ENCODE results near the gene BRDT.

Gene BRDT

GRCh38 chr1:92038695-92039346, 89.6 kb downstream of the BRDT start:
- TF ChIP-seq, protein P1, sequence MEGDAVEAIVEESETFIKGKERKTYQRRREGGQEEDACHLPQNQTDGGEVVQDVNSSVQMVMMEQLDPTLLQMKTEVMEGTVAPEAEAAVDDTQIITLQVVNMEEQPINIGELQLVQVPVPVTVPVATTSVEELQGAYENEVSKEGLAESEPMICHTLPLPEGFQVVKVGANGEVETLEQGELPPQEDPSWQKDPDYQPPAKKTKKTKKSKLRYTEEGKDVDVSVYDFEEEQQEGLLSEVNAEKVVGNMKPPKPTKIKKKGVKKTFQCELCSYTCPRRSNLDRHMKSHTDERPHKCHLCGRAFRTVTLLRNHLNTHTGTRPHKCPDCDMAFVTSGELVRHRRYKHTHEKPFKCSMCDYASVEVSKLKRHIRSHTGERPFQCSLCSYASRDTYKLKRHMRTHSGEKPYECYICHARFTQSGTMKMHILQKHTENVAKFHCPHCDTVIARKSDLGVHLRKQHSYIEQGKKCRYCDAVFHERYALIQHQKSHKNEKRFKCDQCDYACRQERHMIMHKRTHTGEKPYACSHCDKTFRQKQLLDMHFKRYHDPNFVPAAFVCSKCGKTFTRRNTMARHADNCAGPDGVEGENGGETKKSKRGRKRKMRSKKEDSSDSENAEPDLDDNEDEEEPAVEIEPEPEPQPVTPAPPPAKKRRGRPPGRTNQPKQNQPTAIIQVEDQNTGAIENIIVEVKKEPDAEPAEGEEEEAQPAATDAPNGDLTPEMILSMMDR (conservative IDR thresholded peaks at IDR 0.05; ENCODE audit: low read length), result no peak
- TF ChIP-seq EZH2phosphoT487 (IDR thresholded peaks at IDR 0.05; ENCODE audit: borderline replicate concordance), result no peak
- Histone ChIP-seq H4K20me1 (ENCODE audit: insufficient read depth, low read length, poor library complexity, severe bottlenecking) (no peaks in the 10 kb centered on the region), H3K36me3 (ENCODE audit: insufficient read depth, low read length) (no peaks in the 10 kb centered on the region), H3K4me2 (ENCODE audit: low read depth, low read length, poor library complexity, severe bottlenecking) (no peak overlapping the region), H3K9me3 (ENCODE audit: insufficient read depth, low read depth, low read length) (no peaks in the 10 kb centered on the region), H3K79me2 (ENCODE audit: insufficient read depth, low read length) (no peaks in the 10 kb centered on the region), H3K9me2 (replicated peaks; ENCODE audit: low read depth, low read length) (no peaks in the 10 kb centered on the region), H2AFZ (ENCODE audit: low read length) (no peak overlapping the region), H3K27me3 (ENCODE audit: insufficient read depth, low read length, poor library complexity, severe bottlenecking) (no peaks in the 10 kb centered on the region), H3K9ac (ENCODE audit: low read depth, low read length, poor library complexity, severe bottlenecking) (no peak overlapping the region), H3F3A (ENCODE audit: low read depth) (no peaks in the 10 kb centered on the region), H3K4me3 (ENCODE audit: low read length, poor library complexity, severe bottlenecking) (no peak overlapping the region), H3K4me1 (ENCODE audit: insufficient read depth, low read length, poor library complexity, severe bottlenecking) (peaks cover 4% of the 10 kb centered on the region)

- Histone ChIP-seq H3K4me1 (ENCODE audit: insufficient read depth, low read length, poor library complexity, severe bottlenecking) (peaks cover 4% of the 10 kb centered on the region), H3F3A (ENCODE audit: low read depth) (no peaks in the 10 kb centered on the region), H3K9me2 (replicated peaks; ENCODE audit: low read depth, low read length) (no peaks in the 10 kb centered on the region), H3K9me3 (ENCODE audit: insufficient read depth, low read depth, low read length) (no peaks in the 10 kb centered on the region), H4K20me1 (ENCODE audit: insufficient read depth, low read length, poor library complexity, severe bottlenecking) (no peaks in the 10 kb centered on the region), H3K4me2 (ENCODE audit: low read depth, low read length, poor library complexity, severe bottlenecking) (no peak overlapping the region), H3K27me3 (ENCODE audit: insufficient read depth, low read length, poor library complexity, severe bottlenecking) (no peaks in the 10 kb centered on the region), H3K4me3 (ENCODE audit: low read length, poor library complexity, severe bottlenecking) (no peak overlapping the region), H3K79me2 (ENCODE audit: insufficient read depth, low read length) (no peaks in the 10 kb centered on the region), H2AFZ (ENCODE audit: low read length) (no peak overlapping the region), H3K9ac (ENCODE audit: low read depth, low read length, poor library complexity, severe bottlenecking) (no peak overlapping the region), H3K36me3 (ENCODE audit: insufficient read depth, low read length) (no peaks in the 10 kb centered on the region)
- no peak for TF ChIP-seq EZH2phosphoT487 (IDR thresholded peaks at IDR 0.05; ENCODE audit: borderline replicate concordance)
- TF ChIP-seq, protein P1 (conservative IDR thresholded peaks at IDR 0.05; ENCODE audit: low read length), result no peak
Observed at GRCh38 chr1:92040971-92041370, 91.8 kb downstream of the BRDT start.

DNA sequence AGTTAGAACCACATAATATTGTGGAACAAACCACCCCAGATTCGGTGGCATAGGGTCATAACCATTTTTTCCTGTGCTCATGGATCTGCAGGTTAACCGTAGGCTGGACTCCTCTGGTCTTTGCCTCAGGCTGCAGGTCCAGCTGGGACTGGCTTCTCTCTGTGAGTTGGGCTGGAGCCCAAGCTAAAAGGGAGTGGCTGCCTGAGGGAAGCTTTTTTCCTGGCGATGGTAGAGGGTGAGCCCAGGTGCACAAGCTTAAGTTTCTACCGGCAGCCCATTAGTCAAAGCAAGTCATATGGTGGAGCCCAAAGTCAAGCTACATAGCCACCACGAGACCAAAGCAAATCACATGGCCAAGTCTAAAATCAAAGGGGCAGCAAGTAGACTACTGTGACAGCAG, 94.4 kb downstream of the BRDT start:
- Histone ChIP-seq H3K4me1 (ENCODE audit: insufficient read depth, low read length, poor library complexity, severe bottlenecking) (no peaks in the 10 kb centered on the region), H3K9ac (ENCODE audit: low read depth, low read length, poor library complexity, severe bottlenecking) (no peak overlapping the region), H3K27me3 (ENCODE audit: insufficient read depth, low read length, poor library complexity, severe bottlenecking) (no peaks in the 10 kb centered on the region), H3K4me2 (ENCODE audit: low read depth, low read length, poor library complexity, severe bottlenecking) (no peak overlapping the region), H3K9me3 (ENCODE audit: insufficient read depth, low read depth, low read length) (no peaks in the 10 kb centered on the region), H4K20me1 (ENCODE audit: insufficient read depth, low read length, poor library complexity, severe bottlenecking) (no peaks in the 10 kb centered on the region), H3K4me3 (ENCODE audit: low read length, poor library complexity, severe bottlenecking) (no peak overlapping the region), H3K9me2 (replicated peaks; ENCODE audit: low read depth, low read length) (no peaks in the 10 kb centered on the region), H3K79me2 (ENCODE audit: insufficient read depth, low read length) (no peaks in the 10 kb centered on the region), H2AFZ (ENCODE audit: low read length) (no peak overlapping the region), H3F3A (ENCODE audit: low read depth) (no peaks in the 10 kb centered on the region), H3K36me3 (ENCODE audit: insufficient read depth, low read length) (no peaks in the 10 kb centered on the region)
- TF ChIP-seq EZH2phosphoT487 (IDR thresholded peaks at IDR 0.05; ENCODE audit: borderline replicate concordance), result no peak
- TF ChIP-seq, protein P1 (conservative IDR thresholded peaks at IDR 0.05; ENCODE audit: low read length), result no peak
